ENCODE measurements around the gene IST1.

IST1 gene

GRCh38 chr16:71854369-71854948, 40.9 kb upstream of the IST1 start:
- TF ChIP-seq, protein P1, sequence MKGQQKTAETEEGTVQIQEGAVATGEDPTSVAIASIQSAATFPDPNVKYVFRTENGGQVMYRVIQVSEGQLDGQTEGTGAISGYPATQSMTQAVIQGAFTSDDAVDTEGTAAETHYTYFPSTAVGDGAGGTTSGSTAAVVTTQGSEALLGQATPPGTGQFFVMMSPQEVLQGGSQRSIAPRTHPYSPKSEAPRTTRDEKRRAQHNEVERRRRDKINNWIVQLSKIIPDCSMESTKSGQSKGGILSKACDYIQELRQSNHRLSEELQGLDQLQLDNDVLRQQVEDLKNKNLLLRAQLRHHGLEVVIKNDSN (IDR thresholded peaks at IDR 0.05) = no peak
- TF ChIP-seq FOXM1 (IDR thresholded peaks at IDR 0.05; ENCODE audit: borderline replicate concordance, low read depth) (no peak), EGR1 (IDR thresholded peaks at IDR 0.05) (no peak), RAD21 (IDR thresholded peaks at IDR 0.05; ENCODE audit: low read depth) (no peak), TEAD4 (IDR thresholded peaks at IDR 0.05) (no peak), YY1 (IDR thresholded peaks at IDR 0.05; ENCODE audit: low read depth) (no peak)

GRCh38 chr16:71855937-71856662, 39.2 kb upstream of the IST1 start:
- TF ChIP-seq CREB1 (IDR thresholded peaks at IDR 0.05; ENCODE audit: low read depth) (no peak), NFIC (IDR thresholded peaks at IDR 0.05) (no peak), TCF12 (IDR thresholded peaks at IDR 0.05; ENCODE audit: low read depth) (no peak), MAX (IDR thresholded peaks at IDR 0.05) (no peak), FOXM1 (IDR thresholded peaks at IDR 0.05; ENCODE audit: borderline replicate concordance, low read depth) (no peak), ZBTB7A (IDR thresholded peaks at IDR 0.05; ENCODE audit: low read depth) (no peak), CEBPB (IDR thresholded peaks at IDR 0.05) (no peak)
- TF ChIP-seq, protein P2, sequence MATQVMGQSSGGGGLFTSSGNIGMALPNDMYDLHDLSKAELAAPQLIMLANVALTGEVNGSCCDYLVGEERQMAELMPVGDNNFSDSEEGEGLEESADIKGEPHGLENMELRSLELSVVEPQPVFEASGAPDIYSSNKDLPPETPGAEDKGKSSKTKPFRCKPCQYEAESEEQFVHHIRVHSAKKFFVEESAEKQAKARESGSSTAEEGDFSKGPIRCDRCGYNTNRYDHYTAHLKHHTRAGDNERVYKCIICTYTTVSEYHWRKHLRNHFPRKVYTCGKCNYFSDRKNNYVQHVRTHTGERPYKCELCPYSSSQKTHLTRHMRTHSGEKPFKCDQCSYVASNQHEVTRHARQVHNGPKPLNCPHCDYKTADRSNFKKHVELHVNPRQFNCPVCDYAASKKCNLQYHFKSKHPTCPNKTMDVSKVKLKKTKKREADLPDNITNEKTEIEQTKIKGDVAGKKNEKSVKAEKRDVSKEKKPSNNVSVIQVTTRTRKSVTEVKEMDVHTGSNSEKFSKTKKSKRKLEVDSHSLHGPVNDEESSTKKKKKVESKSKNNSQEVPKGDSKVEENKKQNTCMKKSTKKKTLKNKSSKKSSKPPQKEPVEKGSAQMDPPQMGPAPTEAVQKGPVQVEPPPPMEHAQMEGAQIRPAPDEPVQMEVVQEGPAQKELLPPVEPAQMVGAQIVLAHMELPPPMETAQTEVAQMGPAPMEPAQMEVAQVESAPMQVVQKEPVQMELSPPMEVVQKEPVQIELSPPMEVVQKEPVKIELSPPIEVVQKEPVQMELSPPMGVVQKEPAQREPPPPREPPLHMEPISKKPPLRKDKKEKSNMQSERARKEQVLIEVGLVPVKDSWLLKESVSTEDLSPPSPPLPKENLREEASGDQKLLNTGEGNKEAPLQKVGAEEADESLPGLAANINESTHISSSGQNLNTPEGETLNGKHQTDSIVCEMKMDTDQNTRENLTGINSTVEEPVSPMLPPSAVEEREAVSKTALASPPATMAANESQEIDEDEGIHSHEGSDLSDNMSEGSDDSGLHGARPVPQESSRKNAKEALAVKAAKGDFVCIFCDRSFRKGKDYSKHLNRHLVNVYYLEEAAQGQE (IDR thresholded peaks at IDR 0.05; ENCODE audit: low read depth) = no peak
- TF ChIP-seq, protein P1 (IDR thresholded peaks at IDR 0.05) = no peak

DNA sequence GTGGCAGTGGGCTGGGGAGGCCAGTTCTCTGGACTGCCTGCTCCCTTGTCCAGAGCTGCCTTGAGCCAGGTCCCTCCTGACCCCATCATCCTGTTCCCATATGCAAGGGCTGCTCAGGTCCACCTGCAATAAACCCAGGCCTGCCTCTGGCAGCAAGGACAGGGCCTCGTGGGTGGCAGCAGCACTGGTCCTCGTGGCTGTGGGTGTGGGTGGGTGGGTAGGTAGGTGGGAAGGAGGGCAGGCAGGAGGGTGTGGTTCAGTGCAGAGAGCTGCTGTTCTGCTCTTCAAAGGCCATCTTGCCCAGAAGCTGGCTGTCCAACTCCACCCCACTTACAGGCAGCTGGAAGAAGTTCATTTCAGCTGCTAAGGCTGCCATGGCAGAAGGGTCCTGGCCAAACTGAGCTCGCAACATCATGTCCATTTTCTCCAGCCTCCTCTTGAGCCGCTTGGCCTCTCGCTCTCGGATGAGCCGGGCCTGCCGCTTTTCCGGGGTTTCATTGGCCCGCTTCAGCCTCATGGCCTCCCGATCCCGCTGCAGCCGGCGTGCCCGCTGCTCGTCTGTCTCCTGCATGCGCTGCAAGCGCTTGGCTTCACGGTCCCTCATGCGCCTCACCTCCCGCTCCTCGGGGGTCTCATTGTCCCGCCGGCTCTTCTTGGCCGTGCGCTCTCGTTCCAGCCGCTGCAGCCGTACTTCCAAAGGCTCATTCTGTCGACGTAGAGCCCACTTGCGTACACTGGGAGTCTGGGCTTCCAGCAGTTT, 35.4 kb upstream of the IST1 start:
- TF ChIP-seq ZBTB7A (IDR thresholded peaks at IDR 0.05; ENCODE audit: low read depth) (no peak), EP300 (IDR thresholded peaks at IDR 0.05; ENCODE audit: borderline replicate concordance) (no peak), CREB1 (IDR thresholded peaks at IDR 0.05; ENCODE audit: low read depth) (no peak), TEAD4 (IDR thresholded peaks at IDR 0.05) (no peak), RAD21 (IDR thresholded peaks at IDR 0.05; ENCODE audit: low read depth) (no peak), TAF1 (IDR thresholded peaks at IDR 0.05; ENCODE audit: low read depth) (no peak), FOXM1 (IDR thresholded peaks at IDR 0.05; ENCODE audit: borderline replicate concordance, low read depth) (no peak), TCF12 (IDR thresholded peaks at IDR 0.05; ENCODE audit: low read depth) (no peak), YY1 (IDR thresholded peaks at IDR 0.05; ENCODE audit: low read depth) (no peak), NFIC (IDR thresholded peaks at IDR 0.05) (no peak), CEBPB (IDR thresholded peaks at IDR 0.05) (no peak), MAX (IDR thresholded peaks at IDR 0.05) (no peak), EGR1 (IDR thresholded peaks at IDR 0.05) (no peak)
- TF ChIP-seq, protein P1 (IDR thresholded peaks at IDR 0.05) = no peak
- TF ChIP-seq, protein P2 (IDR thresholded peaks at IDR 0.05; ENCODE audit: low read depth) = no peak

- TF ChIP-seq CEBPB (IDR thresholded peaks at IDR 0.05) = no peak
Measured at GRCh38 chr16:71863995-71864394, 31.3 kb upstream of the IST1 start.

DNA sequence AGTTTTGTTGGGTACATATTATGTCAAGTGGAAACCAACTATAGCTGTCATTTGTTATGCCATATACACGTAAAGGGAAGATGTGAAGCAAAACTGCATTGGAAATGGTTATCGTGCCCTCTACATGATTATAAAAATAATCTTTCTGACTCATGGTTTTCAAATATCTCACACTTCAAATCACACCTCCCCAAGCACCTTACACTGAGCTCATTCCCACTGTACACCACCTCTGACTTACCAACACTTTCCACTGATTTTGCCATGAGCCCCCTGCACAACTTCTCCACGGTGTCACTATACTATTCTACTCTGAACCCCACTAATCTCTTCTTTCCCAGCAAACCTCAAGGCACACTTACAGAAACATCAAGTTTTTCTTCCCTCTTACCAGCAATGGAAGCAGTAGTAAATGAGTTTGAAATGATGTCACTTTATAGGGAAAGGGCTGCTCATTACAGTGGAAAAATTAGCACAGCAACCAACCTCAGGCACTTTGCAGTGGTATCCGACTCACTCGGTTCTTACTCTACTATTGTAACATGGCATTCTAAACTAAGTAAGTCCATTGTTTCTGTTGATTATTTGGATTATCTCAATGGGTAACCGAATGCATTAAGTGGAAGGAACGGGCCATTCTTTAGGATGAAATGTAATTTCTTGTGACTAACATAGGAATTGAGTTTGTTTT, 30.0 kb upstream of the IST1 start:
- TF ChIP-seq, protein P1 (IDR thresholded peaks at IDR 0.05) = no peak
- TF ChIP-seq CREB1 (IDR thresholded peaks at IDR 0.05; ENCODE audit: low read depth) = no peak
- no peak for TF ChIP-seq RAD21 (IDR thresholded peaks at IDR 0.05; ENCODE audit: low read depth)
- no peak for TF ChIP-seq TEAD4 (IDR thresholded peaks at IDR 0.05)
- TF ChIP-seq TAF1 (IDR thresholded peaks at IDR 0.05; ENCODE audit: low read depth) = no peak
- no peak for TF ChIP-seq MAX (IDR thresholded peaks at IDR 0.05)
- TF ChIP-seq, protein P2 (IDR thresholded peaks at IDR 0.05; ENCODE audit: low read depth) = no peak
- no peak for TF ChIP-seq CEBPB (IDR thresholded peaks at IDR 0.05)
- no peak for TF ChIP-seq EP300 (IDR thresholded peaks at IDR 0.05; ENCODE audit: borderline replicate concordance)
